GM21737 (cell line): ENCODE data around the gene NBEA.

Source experiments
- ATAC-seq: cut with Tn5 transposase; IDR thresholded peaks from one replicate; pipeline ENCODE4 v1.9.1; 2021; ENCODE audit warnings: mild to moderate bottlenecking, moderate library complexity; ENCODE audit not compliant: unreplicated experiment

The NBEA gene

GRCh38 chr13:35164324-35164932 lies 222.4 kb downstream of the NBEA start:
- peak; percentile 79 for ATAC-seq

- ATAC-seq: no peak
Observed at GRCh38 chr13:35165205-35165604, 223.1 kb downstream of the NBEA start.

GRCh38 chr13:35179494-35179893 lies 237.4 kb downstream of the NBEA start:
- ATAC-seq: no peak

GRCh38 chr13:35179920-35180663 lies 238.0 kb downstream of the NBEA start:
- no peak for ATAC-seq

GRCh38 chr13:35190241-35190640 lies 248.2 kb downstream of the NBEA start:
- ATAC-seq: no peak

GRCh38 chr13:35191883-35192282 lies 249.8 kb downstream of the NBEA start:
- ATAC-seq: no peak

GRCh38 chr13:35198613-35199200 lies 256.6 kb downstream of the NBEA start:
- no peak for ATAC-seq

GRCh38 chr13:35208587-35208986 lies 266.5 kb downstream of the NBEA start:
- no peak for ATAC-seq

GRCh38 chr13:35210261-35210660 lies 268.2 kb downstream of the NBEA start:
- ATAC-seq: no peak

GRCh38 chr13:35211949-35212348 lies 269.9 kb downstream of the NBEA start:
- no peak for ATAC-seq

GRCh38 chr13:35213911-35214310 lies 271.8 kb downstream of the NBEA start:
- no peak for ATAC-seq

GRCh38 chr13:35216131-35216530 lies 274.1 kb downstream of the NBEA start:
- no peak for ATAC-seq

GRCh38 chr13:35219021-35219420 lies 277.0 kb downstream of the NBEA start:
- no peak for ATAC-seq

GRCh38 chr13:35225159-35225558 lies 283.1 kb downstream of the NBEA start:
- ATAC-seq: no peak

GRCh38 chr13:35225582-35225981 lies 283.5 kb downstream of the NBEA start:
- ATAC-seq: no peak

- ATAC-seq: no peak
Observed at GRCh38 chr13:35228536-35228935, 286.5 kb downstream of the NBEA start.

- no peak for ATAC-seq
Observed at GRCh38 chr13:35231426-35231825, 289.4 kb downstream of the NBEA start.

GRCh38 chr13:35238274-35238673 lies 296.2 kb downstream of the NBEA start:
- no peak for ATAC-seq

- peak; percentile 81 for ATAC-seq
Observed at GRCh38 chr13:35252536-35253205, 310.6 kb downstream of the NBEA start.

GRCh38 chr13:35255241-35255640 lies 313.2 kb downstream of the NBEA start:
- ATAC-seq: no peak

- ATAC-seq: no peak
Observed at GRCh38 chr13:35256459-35257148, 314.5 kb downstream of the NBEA start.
